ENCODE results near the gene SMOC2.
"Not testable (repeated sequence)": the region's sequence is repeated elsewhere in the genome, so short reads cannot be mapped to it uniquely, and the experiment has no call there.

Gene SMOC2

DNA sequence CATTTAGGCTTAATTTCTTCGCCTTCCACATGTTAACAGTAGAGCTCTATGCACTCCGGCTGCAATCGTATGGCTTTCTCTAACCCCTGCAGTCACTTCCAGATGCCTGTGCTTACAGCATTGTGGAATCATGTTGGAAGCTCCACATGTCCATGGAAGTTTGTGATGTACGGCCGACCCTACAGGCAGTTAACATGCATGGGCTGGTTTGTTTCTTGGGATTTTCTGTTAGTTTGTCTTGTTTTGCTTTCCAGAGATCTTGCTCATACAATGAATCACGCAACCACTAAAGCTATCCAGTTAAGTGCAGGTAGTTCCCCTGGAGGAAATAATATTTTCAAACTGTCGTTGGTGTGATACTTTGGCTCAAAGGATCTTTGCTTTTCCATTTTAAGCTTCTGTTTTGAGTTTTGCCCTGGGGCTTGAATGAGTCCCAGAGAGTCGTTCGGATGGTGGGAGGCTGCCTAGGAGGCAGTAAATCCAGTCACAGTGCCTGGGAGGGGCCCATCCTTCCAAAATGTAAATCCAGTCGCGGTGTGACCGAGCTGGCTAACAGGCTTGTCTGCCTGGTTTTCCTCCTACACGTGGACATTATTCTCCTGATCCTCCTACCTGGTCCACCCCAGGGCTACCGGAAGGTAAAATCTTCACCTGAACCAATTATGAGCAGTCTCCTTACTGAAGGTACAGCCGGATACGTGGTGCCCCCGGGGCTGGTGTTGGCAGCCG lies 225.9 kb downstream of the SMOC2 start:
- no peak for DNase-seq

DNA sequence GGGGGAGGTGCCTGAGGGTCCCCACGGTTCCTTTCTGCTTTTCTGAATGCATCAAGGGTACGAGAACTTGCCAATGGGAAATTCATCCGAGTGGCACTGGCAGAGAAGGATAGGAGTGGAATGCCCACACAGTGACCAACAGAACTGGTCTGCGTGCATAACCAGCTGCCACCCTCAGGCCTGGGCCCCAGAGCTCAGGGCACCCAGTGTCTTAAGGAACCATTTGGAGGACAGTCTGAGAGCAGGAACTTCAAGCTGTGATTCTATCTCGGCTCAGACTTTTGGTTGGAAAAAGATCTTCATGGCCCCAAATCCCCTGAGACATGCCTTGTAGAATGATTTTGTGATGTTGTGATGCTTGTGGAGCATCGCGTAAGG lies 226.4 kb downstream of the SMOC2 start:
- no peak for DNase-seq

DNA sequence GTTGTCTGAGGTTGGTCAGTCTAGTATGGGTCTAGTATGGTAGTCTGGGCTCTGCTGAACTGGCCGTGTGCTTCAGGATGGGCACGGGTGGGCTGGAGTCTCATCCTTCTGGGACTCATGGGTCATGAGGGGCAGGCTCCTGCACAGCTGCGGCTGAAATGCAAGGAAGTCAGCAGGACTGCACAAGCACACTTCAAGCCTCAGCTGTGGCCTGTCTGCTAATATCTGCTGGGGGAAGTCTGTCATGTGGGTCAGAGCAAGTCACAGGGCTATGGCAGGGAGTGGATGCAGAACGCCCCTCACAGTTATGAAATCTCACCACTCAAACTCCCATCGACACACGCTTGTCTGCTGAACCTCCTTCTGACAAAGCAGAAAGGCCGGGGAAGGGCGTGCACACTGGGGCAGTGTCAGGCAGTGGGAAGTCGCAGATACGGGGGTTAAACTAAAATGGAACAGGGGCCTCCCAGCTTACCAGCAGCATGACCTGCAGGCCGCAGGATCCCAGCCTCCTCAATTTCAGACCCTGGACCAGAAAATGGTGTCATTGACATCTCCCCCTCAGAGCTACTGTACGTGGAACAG lies 229.5 kb downstream of the SMOC2 start:
- no peak for DNase-seq

DNA sequence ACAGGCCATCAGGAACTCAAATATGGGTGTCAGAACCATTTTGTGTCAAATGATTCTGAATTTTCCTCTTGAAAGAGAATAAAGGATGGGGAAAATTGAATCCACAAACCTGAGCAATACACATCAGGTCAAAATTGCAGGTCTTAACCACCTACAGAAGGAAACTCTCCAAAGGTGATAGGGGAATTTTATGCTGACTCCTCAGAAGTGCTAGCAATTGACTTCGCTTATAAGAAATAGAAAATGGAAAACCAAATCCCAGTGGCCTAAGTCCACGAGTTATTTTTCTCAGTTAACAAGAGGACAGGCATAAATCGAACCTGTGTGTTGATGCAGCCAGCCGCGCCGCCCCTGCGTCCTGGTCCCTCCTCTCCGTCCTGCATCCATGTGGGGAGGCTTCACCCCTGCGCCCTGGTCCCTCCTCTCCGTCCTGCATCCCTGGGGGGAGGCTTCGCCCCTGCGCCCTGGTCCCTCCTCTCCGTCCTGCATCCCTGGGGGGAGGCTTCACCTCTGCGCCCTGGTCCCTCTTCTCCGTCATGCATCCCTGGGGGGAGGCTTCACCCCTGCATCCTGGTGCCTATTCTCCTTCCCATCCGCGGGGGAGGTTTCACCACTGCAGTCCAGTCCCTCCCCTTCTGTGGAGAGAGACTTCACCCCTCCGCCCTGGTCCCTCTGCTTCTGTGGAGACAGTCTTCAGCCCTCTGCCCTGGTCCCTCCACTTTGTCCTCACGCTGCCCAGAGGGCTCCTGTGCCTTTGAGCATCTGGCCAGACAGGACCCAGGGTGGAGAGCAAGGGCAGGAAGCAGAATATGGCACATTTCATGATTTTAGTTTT lies 230.3 kb downstream of the SMOC2 start:
- DNase-seq = no peak

DNA sequence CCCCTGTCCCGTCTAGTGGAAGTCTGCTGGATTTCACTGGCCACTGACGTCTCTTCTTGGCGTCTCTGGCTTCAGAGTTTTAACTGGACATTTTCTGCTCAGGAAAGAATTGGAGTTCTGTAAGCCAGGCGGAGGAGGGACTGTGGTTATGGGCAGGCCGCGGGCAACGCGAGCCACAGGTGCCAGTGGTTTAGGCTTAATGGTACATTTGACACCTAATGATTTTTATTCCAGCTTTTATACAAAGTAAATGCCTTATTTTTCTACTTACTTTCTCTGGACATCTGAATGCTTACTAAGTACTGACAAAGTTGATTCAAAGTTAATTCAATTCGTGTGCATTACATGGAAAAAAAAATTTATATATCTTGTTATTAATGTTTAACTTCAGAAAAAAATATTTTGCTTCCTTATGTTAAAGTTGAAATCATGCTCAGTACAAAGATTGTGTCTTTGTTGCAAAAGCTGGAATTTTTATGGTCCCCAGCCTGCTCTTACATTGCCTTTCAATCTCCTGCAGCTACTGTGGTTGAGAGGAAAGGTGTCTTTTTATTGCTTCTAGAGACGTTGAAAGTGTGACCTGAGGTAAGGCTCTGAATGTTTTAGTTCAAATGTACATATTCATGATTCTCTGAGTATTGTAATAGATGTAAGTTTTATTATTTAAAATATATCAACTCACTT lies 231.0 kb downstream of the SMOC2 start:
- DNase-seq = no peak

DNA sequence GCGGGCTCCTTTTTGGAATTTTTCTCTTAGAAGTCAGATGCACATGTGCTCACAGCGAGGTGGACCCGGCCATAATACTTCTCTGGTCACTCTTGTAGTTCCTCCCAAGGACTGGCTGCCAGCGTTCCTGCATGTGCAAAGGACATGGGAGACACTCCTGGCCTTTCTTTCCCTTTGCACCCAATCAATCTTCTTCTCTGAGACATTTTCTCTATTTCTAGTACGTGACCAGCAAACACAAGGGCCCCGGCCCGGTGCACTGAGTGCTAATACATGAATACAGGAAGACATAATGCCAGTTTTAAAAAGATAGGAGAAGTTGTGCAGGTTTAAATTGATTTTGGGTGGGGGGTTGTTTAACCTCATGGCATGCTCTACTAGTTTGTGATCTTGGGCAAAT lies 233.6 kb downstream of the SMOC2 start:
- DNase-seq = no peak

DNA sequence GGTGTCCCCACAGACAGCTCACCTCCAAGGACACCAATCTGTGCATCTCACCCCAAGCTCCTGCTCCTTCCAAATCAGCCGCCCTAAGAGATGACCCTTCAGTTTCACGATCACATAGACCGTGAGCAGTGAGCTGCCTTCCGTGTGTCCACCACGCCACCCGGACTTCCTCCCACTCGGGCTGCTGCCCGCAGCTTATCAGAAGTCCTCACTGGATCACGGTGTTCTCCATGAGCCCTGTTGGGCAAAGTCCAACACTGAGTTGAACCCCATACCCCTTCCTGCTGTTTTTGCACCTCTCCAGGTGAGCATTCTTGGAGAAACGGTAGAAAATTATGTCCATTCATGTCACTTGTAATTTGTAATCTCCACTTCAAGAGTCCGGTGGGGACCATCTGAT lies 234.4 kb downstream of the SMOC2 start:
- no peak for DNase-seq

DNA sequence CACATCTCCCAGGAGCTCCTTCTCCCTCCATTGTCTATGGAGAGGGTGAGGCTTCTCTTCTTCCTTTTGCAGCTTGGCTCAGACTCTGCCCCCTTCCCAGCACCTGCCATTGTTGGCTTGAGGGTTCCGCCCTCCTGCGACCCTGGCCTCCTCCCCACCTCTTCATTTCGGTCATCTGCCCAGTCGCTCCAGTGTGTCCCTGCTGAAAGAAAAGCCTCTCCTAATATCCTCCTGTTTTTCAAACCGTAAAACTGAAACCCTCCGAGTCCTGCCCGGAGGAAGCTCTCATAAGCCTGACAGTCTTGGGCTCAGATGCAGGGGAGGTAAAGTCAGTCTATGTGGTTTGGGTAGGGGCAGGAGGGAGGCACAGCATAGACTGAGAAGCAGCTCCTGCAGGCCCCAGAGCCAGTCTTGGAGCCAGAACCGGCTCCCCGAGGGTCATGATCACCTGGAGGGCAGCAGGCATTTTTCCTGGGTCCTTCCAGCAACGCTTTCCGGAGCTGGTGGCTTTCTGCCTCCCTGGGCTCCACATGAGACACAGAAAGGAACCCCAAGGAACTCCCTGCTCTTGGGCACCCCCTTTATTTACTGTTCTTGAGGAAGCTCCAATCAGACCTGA lies 235.1 kb downstream of the SMOC2 start:
- no peak for DNase-seq

DNA sequence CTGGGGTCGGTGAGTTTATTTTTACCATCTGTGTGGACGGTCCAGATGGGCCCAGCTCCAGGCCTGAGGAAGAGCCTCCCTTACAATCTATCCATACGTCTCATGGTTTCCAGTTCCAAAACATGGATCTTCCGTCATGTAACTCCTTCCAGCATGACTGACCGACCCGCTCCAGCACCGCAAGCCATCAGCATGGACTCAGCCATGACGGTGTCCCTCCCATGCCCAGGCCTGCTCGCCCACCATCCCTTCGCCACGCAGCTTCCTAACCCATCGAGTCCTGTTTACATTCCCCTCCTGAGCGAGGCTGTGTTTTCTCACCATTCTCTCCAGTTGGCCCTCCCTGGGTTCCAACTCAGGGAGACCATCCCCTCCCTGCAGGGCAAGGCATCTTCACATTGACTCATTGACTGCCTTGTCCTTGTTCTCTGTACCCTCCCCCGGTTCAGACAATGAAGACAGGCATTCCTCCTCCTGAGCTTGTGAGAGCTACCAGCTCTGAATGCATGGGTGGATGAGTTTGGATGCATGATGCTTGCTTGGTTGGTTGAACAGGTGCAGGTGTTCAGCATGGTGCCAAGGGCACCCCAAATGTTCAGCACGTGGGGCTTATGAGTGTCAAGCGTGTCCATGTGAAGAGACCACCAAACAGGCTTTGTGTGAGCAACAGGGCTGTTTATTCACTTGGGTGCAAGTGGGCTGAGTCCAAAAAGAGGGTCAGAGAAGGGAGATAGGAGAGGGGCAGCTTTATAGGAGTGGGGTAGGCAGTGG lies 235.8 kb downstream of the SMOC2 start:
- no peak for DNase-seq

DNA sequence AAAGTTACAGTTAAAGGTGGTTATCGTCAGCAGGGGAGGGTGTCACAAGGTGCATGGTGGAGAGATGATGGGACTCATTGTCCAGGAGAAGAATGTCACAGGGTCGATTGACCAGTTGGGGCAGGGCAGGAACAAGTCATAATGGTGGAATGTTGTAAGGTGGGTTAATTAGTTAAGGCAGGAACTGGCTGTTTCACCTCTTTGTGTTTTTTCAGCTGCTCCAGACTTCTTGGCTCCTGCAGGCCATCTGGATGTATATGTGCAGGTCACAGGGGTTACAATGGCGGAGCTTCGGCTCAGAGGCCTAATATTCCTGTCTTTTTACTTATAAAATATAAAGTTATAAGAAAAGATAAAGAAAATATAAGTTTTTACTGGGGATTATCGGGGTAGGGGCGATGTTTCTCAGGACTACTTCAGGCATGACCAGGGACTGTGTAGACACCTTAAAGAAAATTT lies 236.4 kb downstream of the SMOC2 start:
- DNase-seq = not testable (repeated sequence)

DNA sequence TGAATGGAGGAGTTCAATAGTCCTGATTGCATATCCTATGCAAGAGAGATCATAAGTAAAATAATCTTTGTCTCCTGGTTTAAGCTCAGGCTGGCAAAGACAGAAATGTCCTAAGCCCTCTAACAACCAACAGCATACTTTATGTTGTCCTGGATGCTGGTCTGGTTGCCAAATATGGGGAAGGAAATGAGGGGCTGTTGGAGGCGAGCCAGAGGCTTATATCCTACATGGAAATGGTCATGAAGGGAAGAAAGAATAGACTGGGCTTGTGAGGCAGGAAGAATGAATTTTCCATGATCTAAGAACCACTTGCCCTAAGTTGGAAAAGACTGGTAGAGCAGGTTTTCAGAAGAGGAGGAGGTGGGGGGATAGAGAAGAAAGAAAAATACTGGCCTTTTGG lies 237.1 kb downstream of the SMOC2 start:
- no peak for DNase-seq

DNA sequence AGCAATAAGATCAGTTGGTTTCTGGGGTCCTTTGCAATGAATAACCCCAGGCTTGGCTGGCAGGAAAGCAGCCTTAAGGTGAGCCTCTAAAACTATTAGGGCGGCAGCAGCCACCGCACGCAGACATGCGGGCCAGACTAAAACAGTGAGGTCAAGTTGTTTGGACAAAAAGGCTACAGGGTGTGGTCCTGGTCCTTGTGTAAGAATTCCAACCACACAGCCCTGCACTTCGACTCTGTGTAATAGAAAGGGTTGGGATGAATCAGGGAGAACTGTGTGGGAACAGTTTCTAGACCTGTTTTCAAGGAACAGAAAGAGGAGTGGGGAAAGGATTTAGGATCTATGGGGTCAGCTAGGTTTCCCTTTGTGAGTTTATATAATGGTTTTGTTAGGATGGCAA lies 237.6 kb downstream of the SMOC2 start:
- DNase-seq = no peak

DNA sequence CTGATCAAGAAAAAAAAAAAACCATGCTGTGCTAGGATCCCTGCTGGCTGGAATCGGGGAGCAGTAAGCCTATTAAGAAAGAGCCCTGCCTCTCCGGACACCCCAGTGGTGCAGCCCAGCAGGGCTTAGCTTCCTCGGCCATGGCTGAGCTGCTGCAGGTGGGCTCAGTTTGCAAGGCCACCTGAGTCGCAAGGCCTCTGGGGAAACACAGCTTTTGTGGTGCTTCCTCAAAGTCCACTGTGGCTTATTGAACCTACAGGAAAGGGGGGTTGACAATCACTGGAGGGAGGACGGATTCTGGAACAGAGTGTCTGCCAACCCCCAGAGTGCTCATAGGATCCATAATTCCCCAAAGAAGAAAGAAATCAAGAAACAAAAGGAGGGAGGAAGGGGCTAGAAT lies 240.8 kb downstream of the SMOC2 start:
- no peak for DNase-seq

DNA sequence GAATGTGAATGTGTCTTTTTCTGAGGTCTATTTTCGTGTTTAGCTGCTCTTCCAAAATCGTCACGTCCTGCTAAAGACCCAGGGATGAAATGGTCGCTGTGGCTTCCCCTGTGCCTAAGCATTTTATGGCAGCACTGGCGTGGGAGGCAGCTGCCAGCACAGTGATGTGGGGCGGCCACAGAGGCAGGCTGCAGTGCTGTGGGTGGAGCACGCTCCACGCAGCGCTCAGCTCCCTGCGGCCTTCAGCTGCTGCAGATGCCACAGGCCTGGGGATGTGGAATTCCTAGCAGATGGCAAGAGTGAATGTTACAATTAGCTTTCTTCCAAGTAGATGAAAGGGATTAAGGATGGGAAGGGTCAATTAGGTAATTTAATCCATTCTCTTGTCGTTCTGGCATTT lies 242.6 kb downstream of the SMOC2 start:
- DNase-seq = no peak

DNA sequence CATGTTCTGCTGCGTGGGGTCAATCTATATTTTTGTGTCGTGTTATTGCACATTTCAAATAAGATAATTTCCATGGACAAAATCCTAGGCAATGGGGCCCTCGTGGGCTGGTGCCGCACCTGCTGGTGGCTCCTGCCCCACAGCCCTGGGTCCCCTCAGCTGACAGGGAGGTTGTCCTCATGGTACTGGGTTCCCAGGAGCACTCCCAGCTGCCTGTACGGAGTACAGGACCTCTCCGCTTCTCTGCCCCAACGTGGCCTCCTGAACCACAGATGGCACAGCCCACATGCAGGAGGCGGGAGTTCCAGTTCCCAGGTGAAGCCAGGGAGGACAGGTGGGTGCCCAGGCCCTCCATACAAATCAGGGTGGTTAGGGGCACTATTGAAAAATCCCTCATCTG lies 243.5 kb downstream of the SMOC2 start:
- no peak for DNase-seq

DNA sequence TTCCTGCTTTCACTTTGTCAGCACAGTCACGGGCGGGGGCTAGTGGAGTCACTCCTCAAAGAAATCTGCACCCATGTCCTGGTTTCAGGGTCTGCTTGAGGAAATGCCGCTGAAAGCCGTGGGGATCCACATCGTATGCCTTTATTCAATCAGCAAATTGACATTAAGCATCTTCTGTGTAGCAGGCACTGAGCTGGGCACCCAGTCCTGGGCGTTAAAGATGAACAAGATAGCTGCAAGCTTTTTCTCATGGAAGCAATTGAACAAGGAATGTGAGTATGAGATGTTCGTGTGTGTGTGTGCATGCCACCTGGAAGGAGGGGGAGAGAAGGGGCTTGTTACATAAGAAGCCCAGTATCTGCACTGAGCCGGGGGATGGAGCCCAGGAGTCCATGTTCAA lies 243.9 kb downstream of the SMOC2 start:
- no peak for DNase-seq

DNA sequence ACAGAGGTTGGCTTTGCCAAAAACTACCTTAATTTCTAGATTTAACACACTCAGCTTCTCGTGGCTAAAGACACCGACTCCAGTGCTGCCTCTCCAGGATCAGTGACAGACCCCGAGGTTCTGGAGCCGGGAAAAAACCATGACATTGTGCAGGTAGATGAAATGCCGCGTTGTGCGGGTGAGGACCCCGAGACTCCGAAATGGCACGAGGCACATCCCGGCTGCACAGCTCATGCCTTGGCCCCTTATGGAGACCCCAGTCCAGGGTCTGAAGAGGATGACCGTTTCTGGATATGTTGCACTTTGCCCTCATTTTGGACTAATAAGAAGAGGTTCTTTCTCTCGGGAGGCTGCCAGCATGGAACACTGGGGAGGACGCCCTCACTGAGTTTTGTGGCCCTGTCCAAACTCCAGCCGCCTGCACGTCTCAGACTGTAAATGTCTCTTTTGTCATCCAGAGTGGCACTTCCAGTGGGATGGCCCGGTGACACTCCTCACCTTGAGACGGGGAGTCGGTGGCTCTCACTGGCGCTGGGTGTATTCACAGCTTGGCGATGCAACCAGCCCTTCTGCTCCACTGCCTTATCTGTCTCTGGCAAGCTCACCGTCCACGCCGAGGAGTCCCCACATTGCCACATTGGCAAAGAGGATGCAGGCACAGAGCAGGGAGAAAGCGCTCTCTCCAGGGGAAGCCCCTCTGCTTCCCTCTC lies 245.2 kb downstream of the SMOC2 start:
- DNase-seq = no peak

DNA sequence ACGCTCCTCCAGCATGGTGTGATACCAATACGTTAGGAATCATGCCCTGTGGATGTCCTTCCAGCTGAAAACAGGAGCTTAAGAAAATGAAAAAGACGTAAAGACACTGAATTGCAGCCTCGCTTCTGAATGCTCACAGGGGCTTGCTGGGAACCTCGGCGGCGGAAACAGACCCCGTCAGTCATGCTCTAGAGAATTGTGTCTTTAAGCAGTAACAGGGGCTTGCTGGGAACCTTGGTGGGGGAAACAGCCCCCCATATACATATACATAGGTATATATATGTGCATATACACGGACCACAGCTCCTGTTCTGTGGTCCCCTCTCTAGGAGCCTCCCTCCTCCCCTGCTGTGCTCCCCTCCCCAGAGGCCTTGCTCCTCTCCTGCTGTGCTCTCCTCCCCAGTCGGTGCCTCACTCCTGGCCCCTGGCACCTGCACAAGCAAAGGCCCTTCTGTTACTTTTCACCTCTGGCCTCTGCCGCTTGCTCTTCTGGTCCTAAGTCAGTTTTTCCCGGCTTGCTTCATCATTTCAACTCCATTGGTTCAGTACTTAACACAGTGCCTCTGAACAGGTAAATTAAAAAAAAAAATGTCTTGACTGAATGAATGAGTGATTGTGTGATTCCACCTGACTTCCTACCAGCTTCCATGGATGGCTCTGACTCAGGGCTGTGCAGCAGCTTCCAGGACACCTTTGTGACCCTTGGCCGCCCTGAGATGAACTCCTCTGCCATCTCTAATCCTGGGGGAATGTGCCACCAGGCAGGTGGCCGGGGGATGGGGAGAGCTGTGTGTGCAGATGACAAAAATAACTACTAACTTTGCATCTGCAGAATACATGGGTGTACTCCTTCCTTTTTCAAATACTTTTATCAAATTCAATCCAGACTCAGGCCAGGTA lies 246.1 kb downstream of the SMOC2 start:
- no peak for DNase-seq

DNA sequence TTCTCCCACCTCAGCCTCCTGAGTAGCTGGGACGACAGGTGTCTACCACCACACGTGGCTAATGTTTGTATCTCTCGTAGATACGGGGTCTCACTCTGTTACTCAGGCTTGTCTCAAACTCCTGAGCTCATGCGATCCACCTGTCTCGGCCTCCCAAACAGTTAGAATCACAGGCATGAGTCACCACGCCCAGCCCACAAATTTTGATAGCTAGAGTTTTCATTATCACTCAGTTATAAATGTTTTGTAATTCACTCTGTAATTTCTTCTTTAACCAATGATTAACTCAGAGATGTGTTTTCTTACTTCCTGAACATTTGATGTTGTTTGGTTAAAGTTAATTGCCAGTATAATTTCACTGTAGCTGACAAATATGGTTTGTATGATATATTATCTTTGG lies 249.3 kb downstream of the SMOC2 start:
- no peak for DNase-seq

DNA sequence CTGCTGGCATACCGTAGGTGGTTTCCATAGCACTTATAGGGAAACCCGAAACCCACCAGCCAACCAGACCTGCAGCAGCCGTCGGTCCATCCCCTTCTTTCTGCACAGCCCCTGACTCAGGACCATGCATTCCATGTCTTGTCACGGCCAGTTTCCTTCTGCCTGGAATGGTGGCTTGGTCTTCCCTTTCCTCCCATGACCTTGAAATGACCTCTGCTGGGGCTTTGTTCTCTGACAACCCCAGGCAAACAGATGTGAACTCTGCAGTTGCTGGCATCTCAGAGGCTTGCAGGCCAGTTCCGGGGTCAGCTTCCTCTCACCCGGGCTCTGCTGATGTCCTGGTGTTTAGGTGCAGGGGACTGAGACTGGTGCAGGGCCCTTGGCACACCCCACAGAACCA lies 250.8 kb downstream of the SMOC2 start:
- no peak for DNase-seq

Measured in fibroblast of skin of right biceps (primary cell).